Activated naive CD4-positive, alpha-beta T cell treated with anti-CD3 and anti-CD28 coated beads for 36 hours (primary cell): ENCODE data around the gene E2F1. TPM values are rescaled to one million over a fixed set of nuclear protein-coding genes. Genes with fewer than 3 reads are reported as not detected.
"Not testable (repeated sequence)": the region's sequence is repeated elsewhere in the genome, so short reads cannot be mapped to it uniquely, and the experiment has no call there.

Experiments used
- CTCF ChIA-PET: fragments of 350-600 bp; sonication (Branson Sonifier 250); formaldehyde crosslinking; loops from one replicate; lab custom pipeline; 2021; ENCODE audit warnings: antibody characterized with exemption; lab: Charles Lee
- DNase-seq: peaks from one replicate; pipeline ENCODE4 v3.0.0-alpha.2; 2020
- H3K27ac Mint-ChIP-seq: one replicate; pipeline ENCODE4 v1.8.0; 2021; ENCODE audit warnings: mild to moderate bottlenecking, mixed read lengths
- H3K27me3 Mint-ChIP-seq: one replicate; pipeline ENCODE4 v1.8.0; 2021; ENCODE audit warnings: low read depth, mixed read lengths
- H3K36me3 Mint-ChIP-seq: one replicate; pipeline ENCODE4 v1.8.0; 2021; ENCODE audit warnings: low read depth, mixed read lengths
- H3K4me1 Mint-ChIP-seq: one replicate; pipeline ENCODE4 v1.8.0; 2021; ENCODE audit warnings: low read depth, mixed read lengths
- H3K4me3 Mint-ChIP-seq: one replicate; pipeline ENCODE4 v1.8.0; 2021; ENCODE audit warnings: mild to moderate bottlenecking, moderate library complexity, mixed read lengths
- H3K9me3 Mint-ChIP-seq: one replicate; pipeline ENCODE4 v1.8.0; 2021; ENCODE audit warnings: mixed read lengths
- intact Hi-C: fragments of 100-400 bp; cut with micrococcal nuclease; formaldehyde crosslinking; loops from one replicate; pipeline ENCODE4 v1.15.1; 2023
- total RNA-seq, 2 experiments: library from RNA; stranded (reverse); gene quantifications; one replicate each; pipeline ENCODE4 v1.2.3, GENCODE V29; 2021

The E2F1 gene
- total RNA-seq, 2 experiments from 2014 or later = 69.3 to 70.0 TPM

GRCh38 chr20:33709398-33709797 lies 23.2 kb upstream of the E2F1 start:
- Mint-ChIP-seq H3K4me1 (peaks cover 3% of the 10 kb centered on the region), H3K36me3 (peaks cover 5% of the 10 kb centered on the region), H3K27ac (no peak overlapping the region), H3K27me3 (no peaks in the 10 kb centered on the region), H3K9me3 (no peaks in the 10 kb centered on the region), H3K4me3 (no peak overlapping the region)
- CTCF ChIA-PET = interaction anchor here (0.9 kb wide), 1 partner anchor 206 kb away, joined by 4 read pairs; no protein-coding TSS in a partner anchor
- DNase-seq = no peak
- intact Hi-C loops = no loop called here

- Mint-ChIP-seq H3K36me3 (peaks cover 2% of the 10 kb centered on the region), H3K27me3 (no peaks in the 10 kb centered on the region), H3K27ac (no peak overlapping the region), H3K4me3 (no peak overlapping the region), H3K4me1 (peaks cover 3% of the 10 kb centered on the region), H3K9me3 (no peaks in the 10 kb centered on the region)
- no peak for DNase-seq
- CTCF ChIA-PET = interaction anchor here (1.5 kb wide), 1 partner anchor 84 kb away, joined by 4 read pairs; no protein-coding TSS in a partner anchor
- intact Hi-C loops = no loop called here
Measured at GRCh38 chr20:33707668-33708067, 21.5 kb upstream of the E2F1 start.

GRCh38 chr20:33704197-33704924 lies 18.2 kb upstream of the E2F1 start:
- Mint-ChIP-seq H3K4me1 (peaks cover 3% of the 10 kb centered on the region), H3K4me3 (no peak overlapping the region), H3K36me3 (peaks cover 4% of the 10 kb centered on the region), H3K27me3 (no peaks in the 10 kb centered on the region), H3K9me3 (peaks cover 2% of the 10 kb centered on the region), H3K27ac (no peak overlapping the region)
- CTCF ChIA-PET = interaction anchor here (0.8 kb wide), 1 partner anchor 28 kb away, joined by 3 read pairs; no protein-coding TSS in a partner anchor
- no peak for DNase-seq
- intact Hi-C loops = no loop called here

DNA sequence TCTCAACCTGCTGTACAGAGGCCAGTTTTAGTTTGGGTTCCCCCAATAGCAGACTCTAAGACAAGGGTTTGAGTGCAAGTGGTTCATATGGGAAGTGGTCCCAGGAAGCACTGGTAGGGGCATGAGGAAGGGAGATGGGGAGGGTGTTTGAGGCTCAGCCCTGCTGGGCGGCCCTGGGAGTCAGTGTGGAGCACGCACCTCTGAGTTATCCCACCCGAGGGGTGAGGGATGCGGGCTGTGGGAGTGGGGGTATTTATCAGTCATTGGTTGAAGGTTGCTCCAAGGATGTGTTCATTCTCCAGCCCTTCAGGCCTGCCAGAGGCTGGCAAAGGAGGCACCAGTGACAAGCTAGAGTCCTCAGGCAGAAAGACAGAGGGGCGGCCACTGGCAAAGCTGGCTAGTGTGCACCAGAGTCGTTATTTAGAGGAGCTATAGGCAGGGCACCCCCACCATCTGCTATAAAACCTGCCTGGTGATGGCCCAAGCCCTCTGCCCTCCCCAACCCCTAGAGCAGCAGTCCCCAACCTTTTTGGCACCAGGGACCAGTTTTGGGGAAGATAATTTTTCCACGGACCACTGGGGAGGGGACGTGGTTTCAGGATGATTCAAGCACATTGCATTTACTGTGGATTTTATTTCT lies 17.4 kb upstream of the E2F1 start:
- H3K27ac Mint-ChIP-seq = no peak overlapping the region
- intact Hi-C loops = no loop called here
- H3K36me3 Mint-ChIP-seq = peaks cover 2% of the 10 kb centered on the region
- DNase-seq = no peak
- H3K9me3 Mint-ChIP-seq = peaks cover 3% of the 10 kb centered on the region
- H3K4me3 Mint-ChIP-seq = no peak overlapping the region
- H3K4me1 Mint-ChIP-seq = no peaks in the 10 kb centered on the region
- H3K27me3 Mint-ChIP-seq = no peaks in the 10 kb centered on the region
- CTCF ChIA-PET = no interaction called here

- H3K4me1 Mint-ChIP-seq = no peaks in the 10 kb centered on the region
- H3K27me3 Mint-ChIP-seq = no peaks in the 10 kb centered on the region
- H3K9me3 Mint-ChIP-seq = peaks cover 5% of the 10 kb centered on the region
- intact Hi-C loops = no loop called here
- DNase-seq = no peak
- CTCF ChIA-PET = no interaction called here
- H3K36me3 Mint-ChIP-seq = peaks cover 2% of the 10 kb centered on the region
- H3K27ac Mint-ChIP-seq = no peak overlapping the region
- no peak overlapping the region for H3K4me3 Mint-ChIP-seq
Measured at GRCh38 chr20:33702861-33703260, 16.7 kb upstream of the E2F1 start.

DNA sequence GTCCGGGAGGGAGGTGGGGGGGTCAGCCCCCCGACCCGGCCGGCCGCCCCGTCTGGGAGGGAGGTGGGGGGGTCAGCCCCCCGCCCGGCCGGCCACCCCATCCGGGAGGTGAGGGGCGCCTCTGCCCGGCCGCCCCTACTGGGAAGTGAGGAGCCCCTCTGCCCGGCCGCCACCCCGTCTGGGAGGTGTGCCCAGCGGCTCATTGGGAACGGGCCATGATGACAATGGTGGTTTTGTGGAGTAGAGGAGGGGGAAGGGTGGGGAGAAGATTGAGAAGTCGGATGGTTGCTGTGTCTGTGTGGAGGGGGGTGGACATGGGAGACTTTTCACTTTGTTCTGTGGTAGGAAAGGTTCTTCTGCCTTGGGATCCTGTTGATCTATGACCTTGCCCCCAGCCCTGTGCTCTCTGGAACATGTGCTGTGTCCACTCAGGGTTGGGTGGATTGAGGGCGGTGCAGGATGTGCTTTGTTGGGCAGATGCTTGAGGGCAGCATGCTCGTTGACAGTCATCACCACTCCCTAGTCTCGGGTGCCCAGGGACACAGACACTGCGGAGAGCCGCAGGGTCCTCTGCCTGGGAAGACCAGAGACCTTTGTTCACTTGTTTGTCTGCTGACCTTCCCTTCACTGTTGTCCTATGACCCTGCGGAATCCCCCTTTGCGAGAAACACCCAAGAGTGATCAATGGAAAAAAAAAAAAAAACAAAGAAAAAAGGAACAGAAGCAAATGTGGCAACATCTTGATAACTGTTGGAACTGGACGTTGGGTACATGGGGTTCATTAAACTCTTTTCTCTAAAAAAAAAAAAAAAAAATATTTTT lies 15.7 kb upstream of the E2F1 start:
- Mint-ChIP-seq H3K27ac (no peak overlapping the region), H3K36me3 (peaks cover 2% of the 10 kb centered on the region), H3K4me3 (no peak overlapping the region), H3K27me3 (no peaks in the 10 kb centered on the region), H3K9me3 (peaks cover 5% of the 10 kb centered on the region), H3K4me1 (no peaks in the 10 kb centered on the region)
- CTCF ChIA-PET = no interaction called here
- intact Hi-C loops = no loop called here
- no peak for DNase-seq

- H3K9me3 Mint-ChIP-seq, H3K4me3 Mint-ChIP-seq, DNase-seq, H3K4me1 Mint-ChIP-seq, CTCF ChIA-PET, H3K27ac Mint-ChIP-seq, H3K36me3 Mint-ChIP-seq, H3K27me3 Mint-ChIP-seq, intact Hi-C loops: not testable (repeated sequence)
Measured at GRCh38 chr20:33700696-33701441, 14.7 kb upstream of the E2F1 start.

- intact Hi-C loops, CTCF ChIA-PET, H3K4me3 Mint-ChIP-seq, H3K36me3 Mint-ChIP-seq, DNase-seq, H3K27ac Mint-ChIP-seq, H3K9me3 Mint-ChIP-seq, H3K4me1 Mint-ChIP-seq, H3K27me3 Mint-ChIP-seq: not testable (repeated sequence)
Measured at GRCh38 chr20:33698966-33699365, 12.8 kb upstream of the E2F1 start.

GRCh38 chr20:33697129-33697528 lies 10.9 kb upstream of the E2F1 start:
- intact Hi-C loops = no loop called here
- CTCF ChIA-PET = interaction anchor here (1.2 kb wide), 1 partner anchor 10 kb away, joined by 3 read pairs; no protein-coding TSS in a partner anchor
- H3K4me1 Mint-ChIP-seq = peaks cover under 1% of the 10 kb centered on the region

GRCh38 chr20:33696448-33696847 lies 10.3 kb upstream of the E2F1 start:
- CTCF ChIA-PET = interaction anchor here (1.2 to 2.1 kb wide), 2 partner anchors 9 to 28 kb away, joined by 3 to 8 read pairs; no protein-coding TSS in a partner anchor
- Mint-ChIP-seq H3K36me3 (no peaks in the 10 kb centered on the region), H3K9me3 (peaks cover 3% of the 10 kb centered on the region), H3K4me3 (no peak overlapping the region), H3K27ac (no peak overlapping the region), H3K4me1 (peaks cover 3% of the 10 kb centered on the region), H3K27me3 (no peaks in the 10 kb centered on the region)
- intact Hi-C loops = no loop called here
- DNase-seq = no peak

More at GRCh38 chr20:33697129-33697528, 10.9 kb upstream of the E2F1 start:
- Mint-ChIP-seq H3K36me3 (peaks cover 2% of the 10 kb centered on the region), H3K4me3 (no peak overlapping the region), H3K27me3 (no peaks in the 10 kb centered on the region), H3K27ac (no peak overlapping the region), H3K9me3 (peaks cover 5% of the 10 kb centered on the region)
- DNase-seq = no peak

DNA sequence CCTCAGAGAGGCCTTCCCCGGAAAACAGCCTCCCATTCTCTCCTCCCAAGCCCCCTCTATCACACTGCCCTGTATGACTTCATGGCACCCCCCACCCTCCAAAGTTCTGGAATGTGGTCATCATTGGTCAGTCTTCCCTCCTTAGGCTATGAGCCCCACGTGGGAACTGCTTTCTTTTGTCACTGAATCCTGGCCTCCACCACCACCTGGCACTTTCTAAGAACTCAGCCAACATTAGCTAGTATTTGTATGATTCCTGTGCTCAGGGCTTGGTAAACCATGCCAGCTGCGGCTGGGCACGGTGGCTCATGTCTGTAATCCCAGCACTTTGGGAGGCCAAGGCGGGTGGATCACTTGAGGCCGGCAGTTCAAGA lies 8.4 kb upstream of the E2F1 start:
- Mint-ChIP-seq H3K27ac (no peak overlapping the region), H3K4me1 (peaks cover 14% of the 10 kb centered on the region), H3K9me3 (peaks cover 3% of the 10 kb centered on the region), H3K27me3 (no peaks in the 10 kb centered on the region), H3K4me3 (no peak overlapping the region), H3K36me3 (no peaks in the 10 kb centered on the region)
- DNase-seq = no peak
- CTCF ChIA-PET = interaction anchor here (0.6 to 2.1 kb wide), 2 partner anchors 26 to 28 kb away, joined by 3 to 8 read pairs; no protein-coding TSS in a partner anchor
- intact Hi-C loops = no loop called here
